Neural cell (in vitro differentiated cells): ENCODE results near the gene ITFG2. TPM values are rescaled to one million over a fixed set of nuclear protein-coding genes. Genes with fewer than 3 reads are reported as not detected.
A peak's percentile ranks its signal among the peaks of the same experiment; 100 is the strongest.

Experiments used
- H2AFZ ChIP-seq: fragments of 200-600, 300-800 bp; sonication (generic), shearing (Covaris generic); 2 replicates; pipeline ENCODE4 v1.6.0; 2014; ENCODE audit warnings: low read depth, mild to moderate bottlenecking, antibody characterized with exemption, low read length, moderate library complexity
- H3F3A ChIP-seq: fragments of 200-600 bp; shearing (Covaris generic); 2 replicates; pipeline ENCODE4 v1.6.1; 2016; ENCODE audit warnings: mild to moderate bottlenecking, moderate library complexity, mixed read lengths, antibody characterized with exemption, low read length; ENCODE audit not compliant: insufficient read depth, poor library complexity, severe bottlenecking
- H3K27ac ChIP-seq: fragments of 200-600, 300-800 bp; sonication (generic), shearing (Covaris generic); 2 replicates; pipeline ENCODE4 v1.5.1; 2014; ENCODE audit warnings: mild to moderate bottlenecking, low read length, moderate library complexity
- H3K27me3 ChIP-seq: fragments of 300-800, 200-600 bp; sonication (generic), shearing (Covaris generic); 2 replicates; pipeline ENCODE4 v1.6.0; 2014; ENCODE audit warnings: mild to moderate bottlenecking, low read depth, low read length, moderate library complexity; ENCODE audit not compliant: insufficient read depth
- H3K36me3 ChIP-seq: fragments of 300-800, 200-600 bp; sonication (generic), shearing (Covaris generic); 2 replicates; pipeline ENCODE4 v1.5.1; 2014; ENCODE audit warnings: mild to moderate bottlenecking, antibody characterized with exemption, low read length, moderate library complexity; ENCODE audit not compliant: insufficient read depth
- H3K4me2 ChIP-seq: fragments of 300-800, 200-600 bp; sonication (generic), shearing (Covaris generic); 2 replicates; pipeline ENCODE4 v1.6.0; 2014; ENCODE audit warnings: mild to moderate bottlenecking, low read length
- H3K4me3 ChIP-seq: fragments of 300-800, 200-600 bp; sonication (generic), shearing (Covaris generic); 2 replicates; pipeline ENCODE4 v1.5.1; 2014; ENCODE audit warnings: mild to moderate bottlenecking, low read length, moderate library complexity
- H3K79me2 ChIP-seq: fragments of 200-600 bp; shearing (Covaris generic); replicated peaks from 2 replicates; pipeline ENCODE4 v1.6.0; 2014; ENCODE audit warnings: mild to moderate bottlenecking, low read length, moderate library complexity; ENCODE audit not compliant: insufficient read depth
- H3K9ac ChIP-seq: fragments of 300-800, 200-600 bp; sonication (generic), shearing (Covaris generic); 2 replicates; pipeline ENCODE4 v1.6.1; 2016; ENCODE audit warnings: mild to moderate bottlenecking, low read length, mixed read lengths
- H3K9me2 ChIP-seq: fragments of 200-600 bp; shearing (Covaris generic); 2 replicates; pipeline ENCODE4 v1.6.1; 2016; ENCODE audit warnings: mild to moderate bottlenecking, low read length, mixed read lengths; ENCODE audit not compliant: insufficient read depth
- H3K9me3 ChIP-seq: fragments of 200-600, 300-800 bp; sonication (generic), shearing (Covaris generic); 2 replicates; pipeline ENCODE4 v1.6.1; 2016; ENCODE audit warnings: mild to moderate bottlenecking, mixed run types, low read length, moderate library complexity, mixed read lengths
- H4K20me1 ChIP-seq: fragments of 200-600 bp; shearing (Covaris generic); 2 replicates; pipeline ENCODE4 v1.6.1; 2016; ENCODE audit warnings: mild to moderate bottlenecking, mixed run types; ENCODE audit not compliant: insufficient read depth
- CTCF ChIP-seq: fragments of 450-650 bp; IDR thresholded peaks from 2 replicates; pipeline ENCODE4 v1.5.1; 2014; ENCODE audit warnings: antibody characterized with exemption, mild to moderate bottlenecking, moderate library complexity; ENCODE audit not compliant: poor library complexity, severe bottlenecking
- EP300 ChIP-seq: fragments of 450-650 bp; conservative IDR thresholded peaks from 2 replicates; pipeline ENCODE4 v1.6.1; 2014; ENCODE audit warnings: antibody characterized with exemption, mild to moderate bottlenecking, moderate library complexity; ENCODE audit not compliant: poor library complexity, severe bottlenecking
- EZH2 ChIP-seq: fragments of 200-600, 300-800 bp; shearing (Covaris generic), sonication (generic); IDR thresholded peaks from 2 replicates; pipeline ENCODE4 v1.6.1; 2014; ENCODE audit warnings: antibody characterized with exemption, low read length, borderline replicate concordance, mild to moderate bottlenecking; ENCODE audit not compliant: insufficient read depth, poor library complexity, severe bottlenecking
- MXI1 ChIP-seq: fragments of 450-650 bp; conservative IDR thresholded peaks from 2 replicates; pipeline ENCODE4 v1.6.1; 2014; ENCODE audit warnings: antibody characterized with exemption, mild to moderate bottlenecking; ENCODE audit not compliant: poor library complexity, severe bottlenecking
- POLR2AphosphoS5 ChIP-seq: IDR thresholded peaks from 2 replicates; pipeline ENCODE4 v1.6.1; 2012
- RAD21 ChIP-seq: fragments of 450-650 bp; conservative IDR thresholded peaks from 2 replicates; pipeline ENCODE4 v1.6.1; 2014; ENCODE audit warnings: antibody characterized with exemption, mild to moderate bottlenecking, moderate library complexity
- REST ChIP-seq: IDR thresholded peaks from 2 replicates; pipeline ENCODE4 v1.6.1; 2012; ENCODE audit warnings: borderline replicate concordance
- SMC3 ChIP-seq: fragments of 450-650 bp; conservative IDR thresholded peaks from 2 replicates; pipeline ENCODE4 v1.6.1; 2014; ENCODE audit warnings: antibody characterized with exemption, mild to moderate bottlenecking, moderate library complexity; ENCODE audit not compliant: poor library complexity
- TAF1 ChIP-seq: IDR thresholded peaks from 2 replicates; pipeline ENCODE4 v1.6.1; 2012; ENCODE audit warnings: low read depth
- polyA plus RNA-seq: library from polyadenylated mRNA; depleted of rRNA; stranded (reverse); fragments of >200 nt; gene quantifications from 2 replicates; pipeline ENCODE4 v1.2.3, GENCODE V29; 2014

The ITFG2 gene
- polyA plus RNA-seq, 1 donor from 2014 or later = 22.2 TPM

- H4K20me1 ChIP-seq = peaks cover 5% of the 10 kb centered on the region
- H3K9me2 ChIP-seq = no peaks in the 10 kb centered on the region
- peak overlapping the region; percentile 97 for H3K4me2 ChIP-seq
- H3K27ac ChIP-seq = peak overlapping the region; percentile 72
- H3K4me3 ChIP-seq = peak overlapping the region; percentile 91
- H3K9ac ChIP-seq = peak overlapping the region; percentile 82
- no peaks in the 10 kb centered on the region for H3K27me3 ChIP-seq
- peak overlapping the region; percentile 65 for H2AFZ ChIP-seq
- H3F3A ChIP-seq = peaks cover 4% of the 10 kb centered on the region
- H3K9me3 ChIP-seq = no peaks in the 10 kb centered on the region
- H3K79me2 ChIP-seq = peaks cover 22% of the 10 kb centered on the region
- peaks cover 13% of the 10 kb centered on the region for H3K36me3 ChIP-seq
- TF ChIP-seq MXI1 (no peak), RAD21 (no peak), SMC3 (peak; percentile 41), EP300 (no peak), TAF1 (no peak), POLR2AphosphoS5 (no peak), REST (peak; percentile 5)
These were observed 16.2 kb upstream of the ITFG2 start for GRCh38 chr12:2796187-2796666.

GRCh38 chr12:2797721-2798418 is 14.6 kb upstream of the ITFG2 start:
- Histone ChIP-seq H3K79me2 (peaks cover 22% of the 10 kb centered on the region), H3K9me3 (no peaks in the 10 kb centered on the region), H2AFZ (no peak overlapping the region), H3K4me3 (peak overlapping the region; percentile 91), H3K36me3 (peaks cover 19% of the 10 kb centered on the region), H3K27ac (no peak overlapping the region), H3K9ac (no peak overlapping the region), H3F3A (peaks cover 4% of the 10 kb centered on the region), H4K20me1 (peaks cover 5% of the 10 kb centered on the region), H3K27me3 (no peaks in the 10 kb centered on the region), H3K9me2 (no peaks in the 10 kb centered on the region), H3K4me2 (no peak overlapping the region)
- TF ChIP-seq CTCF (no peak), RAD21 (no peak), MXI1 (no peak), EP300 (no peak), SMC3 (no peak), TAF1 (no peak), EZH2 (no peak), REST (no peak), POLR2AphosphoS5 (no peak)
